Measurements from ENCODE around the gene CYGB. TPM values are rescaled to one million over a fixed set of nuclear protein-coding genes. Genes with fewer than 3 reads are reported as not detected.
"Not testable (repeated sequence)": the region's sequence is repeated elsewhere in the genome, so short reads cannot be mapped to it uniquely, and the experiment has no call there.

Gene CYGB
- total RNA-seq, 1 donor from 2014 or later = 34.2 TPM

DNA sequence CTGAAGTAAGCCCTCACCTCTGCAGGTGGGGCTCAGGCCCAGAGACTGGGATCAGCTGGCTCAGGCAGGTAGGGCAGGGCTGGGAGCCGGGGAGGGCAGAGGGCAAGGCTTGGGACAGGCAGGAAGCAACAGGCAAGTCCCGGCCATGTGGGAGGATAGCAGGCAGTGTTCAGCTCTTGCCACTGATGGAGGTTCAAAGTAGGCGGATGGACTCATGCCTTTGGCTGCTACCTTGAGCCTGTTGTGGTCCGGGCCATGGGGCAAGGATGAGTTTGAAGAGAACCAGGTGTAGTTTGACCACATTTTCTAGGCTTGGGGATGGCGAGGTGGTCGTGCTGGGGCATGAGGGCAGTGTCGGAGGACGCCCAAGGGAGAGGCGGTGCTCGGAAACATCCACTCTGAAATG is 5.1 kb upstream of the CYGB start:
- no peak for DNase-seq
- intact Hi-C loops (cut with DNase I) = no loop called here
- no peak for ATAC-seq (ENCODE audit: poor library complexity)

DNA sequence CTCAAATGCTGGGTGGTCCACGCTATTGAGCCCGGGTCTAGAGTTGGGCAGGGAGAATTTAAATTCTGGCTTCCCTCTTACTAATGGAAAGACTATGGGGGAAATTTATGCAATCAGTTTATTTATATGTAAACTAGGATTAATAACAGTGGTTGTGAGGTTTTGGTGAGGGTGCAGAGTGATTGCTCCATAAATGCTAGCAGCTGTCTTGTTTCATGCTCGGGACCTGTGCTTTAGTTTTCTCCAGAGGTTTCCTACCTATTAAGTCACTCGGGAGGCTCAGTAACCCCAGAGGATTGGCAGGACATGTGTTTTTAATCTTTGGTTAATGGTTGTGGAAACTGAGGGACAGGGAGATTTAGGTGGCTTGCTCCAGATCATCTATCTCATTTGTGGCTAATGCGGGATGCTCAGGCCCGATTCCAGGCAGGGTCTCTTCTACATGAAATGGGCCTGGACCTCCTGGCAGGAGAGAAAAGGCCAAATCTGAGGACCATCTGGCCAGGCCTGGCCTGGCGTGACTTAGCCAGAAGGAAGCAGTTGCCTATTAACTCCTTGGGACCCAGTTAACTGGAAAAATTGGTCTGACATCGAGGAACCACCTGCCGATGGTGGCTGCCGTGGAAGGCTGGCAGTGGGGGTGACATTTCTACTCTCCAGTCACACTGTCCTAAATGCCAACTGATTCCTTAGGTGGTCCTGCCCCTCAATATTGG is 4.4 kb upstream of the CYGB start:
- DNase-seq = peak; percentile 27
- intact Hi-C loops (cut with DNase I) = no loop called here

DNA sequence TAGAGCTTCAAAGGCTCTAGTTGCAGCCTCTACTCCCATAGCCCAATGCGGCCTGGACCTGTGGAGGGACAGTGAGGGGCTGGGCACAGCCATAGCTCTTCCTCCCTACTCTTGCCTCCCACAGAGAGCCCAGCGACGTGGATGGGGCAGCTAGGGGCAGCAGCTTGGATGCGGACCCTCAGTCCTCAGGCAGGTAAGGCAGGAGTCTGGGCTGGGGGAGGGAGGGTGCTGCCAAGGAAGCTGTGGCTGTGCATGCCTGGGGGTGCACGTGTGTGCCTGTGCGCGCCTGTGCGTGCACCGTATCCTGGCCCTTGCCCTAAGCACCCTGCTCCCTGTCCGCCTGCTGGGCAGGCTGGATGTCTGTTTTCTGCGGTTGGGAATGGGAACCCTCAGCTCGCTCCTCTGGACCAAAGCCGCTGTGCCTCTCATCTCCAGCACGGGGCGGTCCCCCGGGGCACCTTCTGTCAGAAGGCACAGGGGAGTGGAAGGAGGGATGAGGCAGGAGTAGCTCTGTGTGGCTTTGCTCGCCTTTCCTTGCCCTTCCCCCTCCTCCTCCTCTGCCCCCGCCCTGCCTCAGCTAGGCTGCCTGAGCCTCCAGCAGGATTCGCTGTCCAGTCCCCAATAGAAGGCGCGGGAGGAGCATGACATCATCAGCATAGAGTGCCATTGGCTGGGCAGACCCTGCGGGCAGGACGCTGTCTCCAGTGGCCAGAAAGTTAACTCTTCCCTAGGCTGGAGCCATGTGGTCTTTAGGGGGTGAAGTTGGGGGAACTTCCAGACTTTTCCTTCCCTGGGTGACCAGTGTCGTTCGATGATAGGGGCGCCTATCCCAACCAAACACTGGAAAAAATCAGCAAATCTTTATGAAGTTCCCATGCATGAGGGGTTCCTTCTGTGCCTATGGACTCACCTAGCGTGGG is 3.1 kb upstream of the CYGB start:
- peak; percentile 93 for DNase-seq
- intact Hi-C loops (cut with DNase I) = no loop called here
- peak; percentile 87 for ATAC-seq (ENCODE audit: poor library complexity)

More for the DNA sequence above, 4.4 kb upstream of the CYGB start:
- no peak for ATAC-seq (ENCODE audit: poor library complexity)

DNA sequence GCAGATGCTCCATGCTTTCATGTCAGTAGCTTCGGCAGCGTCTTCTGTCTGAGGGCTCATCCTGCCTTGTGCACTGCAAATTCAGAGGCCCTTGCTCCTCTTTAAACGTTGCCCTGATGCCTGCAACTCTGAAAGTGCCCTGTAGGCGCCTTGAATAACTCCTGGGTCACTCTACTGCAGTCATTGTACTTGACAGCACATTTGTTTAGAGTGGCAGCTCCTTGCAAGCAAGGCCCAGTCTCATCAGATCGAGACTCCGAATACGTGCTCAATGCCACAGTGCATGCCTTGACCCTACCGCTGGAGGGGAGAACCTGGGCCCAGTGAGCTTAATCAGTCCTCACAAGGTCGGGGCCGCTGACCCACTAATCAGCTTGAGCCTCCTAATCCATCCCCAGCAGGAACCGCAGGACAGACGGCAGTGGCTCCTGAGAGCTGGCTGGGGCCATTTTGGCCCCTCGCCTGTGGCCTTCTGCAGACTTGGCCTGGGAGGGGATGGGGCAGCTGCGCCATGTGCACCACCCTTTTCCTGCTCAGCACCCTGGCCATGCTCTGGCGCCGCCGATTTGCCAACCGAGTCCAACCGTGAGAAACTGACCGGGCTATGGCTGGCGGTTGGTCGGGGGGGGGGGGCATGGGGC is 2.2 kb upstream of the CYGB start, which contains the start of gene PRCD:
Gene PRCD, plus strand, starts transcription at position 414 of the 641 bp plus-strand sequence. Its CDS starts 98 bp downstream, at position 512.
- intact Hi-C loops (cut with DNase I) = no loop called here
- no peak for ATAC-seq (ENCODE audit: poor library complexity)
- DNase-seq = no peak

DNA sequence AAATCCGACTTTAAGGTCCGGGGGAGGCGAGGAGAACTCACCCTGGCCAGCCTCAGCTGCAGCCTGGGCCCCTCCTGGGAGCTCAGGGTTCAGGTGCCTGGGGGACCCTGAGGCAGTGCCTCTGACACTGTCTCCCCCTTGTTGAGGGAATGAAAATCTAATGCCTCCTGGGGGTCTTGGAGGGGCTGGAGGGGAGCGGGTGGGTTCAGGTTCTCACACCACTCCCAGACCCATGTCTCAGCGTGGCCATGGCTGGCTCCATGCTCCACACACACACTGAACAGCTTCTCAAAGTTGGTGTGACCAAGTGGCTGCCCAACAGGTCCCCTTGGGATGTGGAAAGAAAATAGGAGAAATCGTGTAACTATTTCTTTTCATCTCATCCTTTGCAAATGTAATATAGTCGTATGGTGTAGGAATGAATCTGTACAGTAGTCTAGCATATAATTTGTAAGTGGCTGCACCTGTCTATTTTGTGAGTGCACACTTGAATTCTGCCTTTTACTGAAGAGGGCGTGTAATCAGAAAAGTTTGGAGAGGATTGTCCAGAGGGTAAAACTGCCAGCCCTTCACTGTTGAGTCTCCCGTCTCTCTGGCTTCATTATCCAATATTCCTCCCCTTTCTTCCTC is 1.5 kb upstream of the CYGB start:
- intact Hi-C loops (cut with DNase I) = no loop called here
- no peak for ATAC-seq (ENCODE audit: poor library complexity)
- no peak for DNase-seq

DNA sequence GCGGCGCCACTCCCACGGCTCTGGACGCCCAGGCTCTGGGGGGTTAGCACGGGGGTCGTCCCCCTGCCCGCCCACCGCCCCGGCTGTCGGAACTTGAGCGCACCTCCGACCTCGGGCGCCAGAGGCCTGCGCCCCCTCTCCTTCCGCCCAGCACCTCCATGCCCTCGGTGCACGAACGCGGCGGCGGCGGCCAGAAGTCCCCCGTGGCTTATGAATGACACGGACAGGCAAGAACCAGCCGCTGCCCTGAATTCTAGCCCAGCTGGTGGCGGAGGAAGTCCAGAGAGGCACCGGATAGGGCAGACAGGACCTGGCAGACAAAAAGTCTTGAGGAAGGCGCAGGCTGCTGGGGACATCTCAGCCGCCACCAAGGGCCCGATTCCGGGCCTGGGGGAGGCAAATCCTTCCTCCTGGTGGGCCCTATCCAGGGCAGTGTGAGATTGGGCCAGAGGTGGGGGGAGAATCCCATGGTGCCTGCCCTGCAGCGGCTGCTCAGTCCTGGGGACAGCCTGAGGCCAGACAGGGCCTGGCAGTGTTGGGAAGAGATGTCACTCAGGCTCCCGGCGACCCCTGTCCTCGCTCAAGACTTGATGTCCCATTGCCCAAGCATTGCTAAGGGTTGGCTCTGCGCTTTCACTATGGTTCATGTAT is 897 bp upstream of the CYGB start:
- DNase-seq = no peak
- ATAC-seq (ENCODE audit: poor library complexity) = no peak
- intact Hi-C loops (cut with DNase I) = no loop called here

DNA sequence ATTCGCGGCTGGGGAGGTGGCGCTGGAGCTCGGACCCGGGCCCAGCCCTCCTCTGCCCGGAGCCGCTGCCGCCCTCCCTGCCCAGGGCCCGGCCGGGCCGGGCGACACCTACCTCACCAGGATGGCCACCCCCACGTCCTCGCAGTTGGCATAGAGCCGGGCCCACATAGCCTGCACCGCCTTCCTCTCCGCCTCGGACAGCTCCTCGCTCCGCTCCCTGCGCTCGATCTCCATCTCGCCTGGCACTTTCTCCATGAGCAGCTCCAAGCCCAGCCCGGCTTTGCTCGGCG is 276 bp downstream of the CYGB start:
- peak; percentile 76 for DNase-seq
- no peak for ATAC-seq (ENCODE audit: poor library complexity)

DNA sequence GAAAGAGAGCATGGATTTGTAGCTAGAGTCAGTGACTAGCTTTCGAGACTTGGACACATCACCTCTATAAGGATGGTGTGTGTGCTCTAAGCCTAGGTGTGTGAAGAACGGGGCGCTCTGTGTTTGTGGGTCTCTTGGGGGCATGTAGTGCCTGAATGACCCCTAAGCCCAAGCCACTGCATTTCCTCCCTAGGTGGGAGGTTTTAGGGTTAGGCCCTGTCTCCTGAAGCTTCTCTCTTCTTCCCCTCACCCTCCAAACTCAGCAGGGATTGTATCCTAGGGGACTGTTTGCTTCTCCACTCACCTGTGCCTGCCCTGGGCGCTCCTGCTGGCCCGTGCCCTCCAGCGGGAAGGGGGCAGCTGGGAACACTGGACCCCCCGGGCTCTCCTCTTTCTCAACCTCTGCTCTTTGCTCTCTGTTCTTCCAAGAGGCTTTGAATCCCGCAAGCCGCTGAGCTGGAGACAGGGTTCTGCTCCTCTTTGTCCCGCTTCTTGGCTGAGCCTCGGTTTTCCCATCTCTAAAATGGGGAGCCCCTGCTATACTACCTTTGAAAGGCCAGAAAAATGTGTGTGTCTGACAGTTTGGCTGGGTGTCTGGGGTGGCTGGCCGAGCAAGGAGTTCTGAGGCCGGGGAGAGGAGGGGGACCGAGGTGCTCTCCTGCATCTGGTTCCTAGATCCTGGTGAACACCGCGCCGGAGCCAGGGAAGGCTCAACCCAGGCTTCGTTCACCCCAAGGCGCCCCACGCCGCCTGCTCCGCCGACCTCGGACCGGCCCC is 810 bp downstream of the CYGB start:
- DNase-seq (peak; percentile 20), ATAC-seq (ENCODE audit: poor library complexity) (no peak)
- intact Hi-C loops (cut with DNase I) = no loop called here

More for the DNA sequence above, 276 bp downstream of the CYGB start:
- intact Hi-C loops (cut with DNase I) = no loop called here

DNA sequence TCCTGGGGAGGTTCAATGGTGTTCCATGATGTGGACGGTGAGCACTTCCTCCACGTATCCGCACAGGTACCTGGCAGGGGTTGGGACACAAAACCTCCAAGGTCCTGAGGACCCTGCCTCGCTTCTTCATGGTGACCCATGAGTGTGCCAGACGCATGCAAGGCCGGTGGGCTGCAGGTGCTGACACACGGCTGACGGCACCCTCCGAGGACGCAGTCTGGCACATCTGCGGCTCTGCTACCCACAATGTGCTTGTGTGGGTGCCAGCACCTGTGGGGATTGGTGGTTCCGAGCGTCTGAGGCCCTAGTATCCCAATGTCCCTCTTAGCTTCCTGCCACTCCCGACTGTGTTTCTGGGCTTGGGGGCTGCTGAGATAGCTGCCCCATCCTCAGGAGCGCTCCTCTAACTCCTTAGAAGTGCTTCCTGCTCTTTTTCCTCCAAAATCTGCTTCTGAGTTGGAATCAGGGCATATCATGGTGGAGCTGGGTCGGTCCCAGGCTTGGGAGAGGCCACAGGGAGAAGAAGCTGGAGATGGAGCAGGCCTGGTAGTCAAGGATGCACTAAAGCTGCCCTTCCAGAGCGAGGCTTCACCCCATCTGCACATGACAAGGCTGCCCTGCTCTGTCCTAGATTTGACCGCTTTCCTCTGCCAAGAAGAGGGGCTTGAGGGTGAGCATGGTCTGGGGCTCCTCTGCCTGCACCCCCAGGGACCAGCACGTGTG is 1.6 kb downstream of the CYGB start:
- intact Hi-C loops (cut with DNase I) = no loop called here
- ATAC-seq (ENCODE audit: poor library complexity) (no peak), DNase-seq (peak; percentile 24)

DNA sequence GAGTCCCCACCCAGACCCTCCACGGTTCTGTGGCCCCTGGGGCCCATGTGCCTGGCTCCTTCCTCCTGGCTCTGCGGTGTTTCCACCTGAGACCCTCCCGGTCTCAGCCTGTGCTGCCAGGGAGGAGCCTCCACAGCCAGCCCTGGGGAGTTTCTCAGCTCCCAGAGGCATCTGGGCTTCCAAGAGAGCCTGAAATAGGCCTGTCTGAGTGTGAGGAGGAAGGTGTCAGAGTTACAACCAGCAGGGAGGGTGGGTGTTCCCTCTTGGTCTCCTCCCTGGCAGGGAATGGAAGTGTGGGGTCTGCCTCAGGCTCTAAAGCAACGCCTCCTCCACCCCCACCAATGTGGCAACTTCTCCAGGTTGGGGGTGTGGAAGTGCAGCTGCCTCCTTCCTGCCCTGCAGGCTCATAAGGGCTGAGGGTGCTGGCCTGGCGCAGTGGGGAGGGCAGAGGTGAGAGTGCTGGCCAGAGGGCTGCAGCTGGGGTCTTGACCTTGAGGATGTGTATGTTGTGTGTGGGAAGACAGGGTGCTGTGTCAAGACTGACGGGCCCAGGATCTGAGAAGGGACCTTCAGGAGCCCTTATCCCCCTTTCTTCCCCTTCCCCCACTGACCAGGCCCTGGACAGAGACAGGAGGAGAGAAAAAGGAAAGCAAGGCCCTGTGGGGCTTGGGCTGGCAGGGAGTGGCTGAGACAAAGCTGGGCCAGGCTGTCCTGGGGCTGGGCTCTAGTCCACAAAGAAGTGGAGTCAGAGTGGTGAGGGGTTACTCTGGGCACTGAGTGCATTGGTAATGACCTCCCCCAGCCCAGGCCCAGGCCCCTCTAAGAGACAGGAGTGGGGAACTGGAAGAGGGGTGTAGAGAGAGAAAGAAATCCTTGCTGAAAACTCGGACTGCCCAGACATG is 2.4 kb downstream of the CYGB start:
- intact Hi-C loops (cut with DNase I) = no loop called here
- ATAC-seq (ENCODE audit: poor library complexity) (no peak), DNase-seq (peak; percentile 40)

DNA sequence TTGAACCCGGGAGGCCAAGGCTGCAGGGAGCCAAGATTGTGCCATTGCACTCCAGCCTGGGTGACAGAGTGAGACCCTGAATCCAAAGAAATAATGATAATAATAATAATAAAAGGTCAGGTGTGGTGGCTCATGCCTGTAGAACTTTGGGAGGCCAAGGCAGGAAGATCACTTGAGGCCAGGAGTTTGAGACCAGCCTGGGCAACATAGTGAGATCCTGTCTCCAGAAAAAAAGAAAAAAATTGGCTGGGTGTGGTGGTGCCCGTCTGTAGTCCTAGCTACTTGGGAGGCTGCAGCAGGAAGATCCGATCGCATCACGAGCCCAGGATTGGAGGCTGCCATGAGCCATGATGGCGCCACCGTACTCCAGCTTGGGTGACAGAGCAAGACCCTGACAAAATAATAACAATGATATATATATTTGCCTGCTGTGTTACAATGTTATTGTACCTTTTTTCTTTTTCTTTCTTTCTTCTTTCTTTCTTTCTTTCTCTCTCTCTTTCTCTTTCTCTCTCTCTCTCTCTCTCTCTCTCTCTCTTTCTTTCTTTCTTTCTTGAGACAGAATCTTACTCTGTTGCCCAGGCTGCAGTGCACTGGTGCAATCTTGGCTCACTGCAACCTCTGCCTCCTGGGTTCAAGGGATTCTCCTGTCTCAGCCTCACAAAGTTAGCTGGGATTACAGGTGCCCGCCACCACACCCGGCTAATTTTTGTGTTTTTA is 3.7 kb downstream of the CYGB start:
- ATAC-seq (ENCODE audit: poor library complexity); DNase-seq; intact Hi-C loops (cut with DNase I): not testable (repeated sequence)

DNA sequence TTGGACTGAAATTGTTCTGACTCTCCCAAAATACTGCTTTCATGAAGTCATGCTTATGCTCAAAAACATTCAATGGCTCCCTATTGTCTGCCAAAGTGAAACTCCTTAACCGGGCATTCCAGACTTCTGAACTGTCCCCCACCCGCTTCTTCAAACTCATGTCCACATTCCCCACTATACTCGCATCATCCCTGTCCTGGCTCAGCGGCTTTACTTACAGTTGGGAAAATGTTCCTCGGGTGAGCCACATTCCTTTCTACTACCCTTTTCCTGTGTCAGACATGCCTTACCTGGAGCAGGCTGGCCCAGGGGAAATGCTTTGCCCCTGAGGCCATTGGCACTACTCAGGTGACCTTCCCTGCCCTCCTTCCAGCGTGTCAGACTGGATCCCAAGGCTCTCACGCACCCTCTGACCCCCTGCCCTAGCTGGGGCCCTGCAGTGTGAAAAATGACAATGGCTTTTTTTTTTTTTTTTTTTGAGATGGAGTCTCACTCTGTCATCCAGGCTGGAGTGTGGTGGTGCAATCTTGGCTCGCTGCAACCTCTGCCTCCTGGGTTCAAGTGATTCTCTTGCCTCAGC is 5.3 kb downstream of the CYGB start:
- ATAC-seq (ENCODE audit: poor library complexity) = no peak
- intact Hi-C loops (cut with DNase I) = no loop called here
- DNase-seq = no peak

DNA sequence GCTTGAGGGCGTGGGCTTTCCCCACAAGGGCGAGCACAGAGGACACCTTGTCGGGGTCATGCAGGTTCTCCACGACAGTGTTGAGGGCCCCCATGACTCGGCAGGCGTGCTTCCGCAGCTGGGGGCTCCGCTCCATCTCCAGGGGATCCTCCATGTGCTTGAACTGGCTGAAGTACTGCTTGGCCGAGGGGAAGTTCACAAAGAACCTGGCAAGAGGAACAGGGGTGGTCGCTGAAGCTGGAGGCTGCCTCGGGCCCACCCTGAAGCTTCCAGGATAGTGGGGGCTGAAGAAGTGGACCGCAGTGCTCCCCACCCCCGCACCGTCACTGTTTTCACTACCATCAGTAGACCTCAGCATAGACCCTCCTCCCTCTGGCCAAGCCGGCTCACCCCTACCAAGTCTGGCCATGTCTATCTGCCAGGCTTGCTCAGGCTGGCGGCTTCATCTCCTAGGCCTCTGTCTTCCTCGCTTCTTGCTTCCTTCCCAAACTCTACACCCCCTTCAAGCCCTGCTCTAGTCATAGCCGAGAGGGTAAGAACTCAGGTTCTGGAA is 5.9 kb downstream of the CYGB start:
- intact Hi-C loops (cut with DNase I) = no loop called here
- no peak for ATAC-seq (ENCODE audit: poor library complexity)
- no peak for DNase-seq

DNA sequence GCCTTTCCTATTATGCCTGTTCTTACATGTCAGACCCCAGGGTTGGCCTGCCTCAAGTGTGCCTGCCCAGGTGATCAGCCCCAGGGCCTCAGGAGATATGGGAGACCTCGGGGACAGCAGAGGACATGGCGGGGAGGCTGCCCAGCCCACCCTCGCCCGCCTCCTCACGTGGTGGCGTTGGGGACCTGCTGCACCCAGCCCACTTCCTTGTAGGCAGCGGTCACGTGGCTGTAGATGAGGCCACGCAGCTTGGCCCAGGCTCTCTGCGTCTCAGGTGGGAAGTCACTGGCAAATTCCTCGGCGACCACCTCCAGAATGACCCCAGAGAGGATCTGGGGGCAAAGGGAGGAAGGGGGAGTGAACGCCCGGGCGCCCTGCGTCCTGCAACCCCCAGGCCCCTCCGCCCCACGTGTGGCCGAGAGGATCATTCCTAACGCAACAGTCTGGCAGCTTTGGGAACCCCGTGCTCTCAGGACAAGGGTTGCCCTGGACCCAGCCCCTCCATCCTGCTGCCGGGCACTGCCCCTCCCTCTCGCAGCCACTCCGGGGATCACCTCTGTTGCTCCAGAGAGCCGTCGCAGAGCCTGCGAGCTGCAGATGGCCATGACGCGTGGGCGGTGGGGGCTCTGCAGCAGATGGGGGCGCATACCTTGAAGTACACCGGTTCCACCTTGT is 6.6 kb downstream of the CYGB start:
- intact Hi-C loops (cut with DNase I) = no loop called here
- ATAC-seq (ENCODE audit: poor library complexity) (no peak), DNase-seq (no peak)

Data from Right ventricle myocardium superior (tissue), 1 donor.